Measurements from ENCODE around the gene MET.

Gene MET

DNA sequence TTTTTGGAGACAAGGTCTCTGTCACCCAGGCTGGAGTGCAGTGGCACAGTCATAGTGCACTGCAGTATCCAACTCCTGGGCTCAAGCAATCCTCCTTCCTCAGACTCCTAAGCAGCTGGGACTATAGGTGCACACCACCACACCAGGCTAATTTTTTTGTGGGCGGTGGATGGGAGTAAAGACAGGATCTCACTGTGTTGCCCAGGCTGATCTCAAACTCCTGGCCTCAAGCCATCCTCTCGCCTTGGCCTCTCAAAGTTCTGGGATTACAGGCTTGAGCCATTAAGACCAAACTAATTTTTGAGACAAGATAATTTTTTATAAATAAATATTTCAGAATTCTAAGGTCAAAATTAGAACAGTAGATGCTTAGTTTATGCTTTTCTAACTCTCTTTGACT lies 109.6 kb downstream of the MET start:
- Histone ChIP-seq H2AFZ (ENCODE audit: insufficient read depth, low read length, poor library complexity) (no peak overlapping the region), H3K27ac (ENCODE audit: low read depth, low read length) (peak overlapping the region; percentile 52), H3K4me1 (ENCODE audit: control insufficient read depth in 1 of 2, insufficient read depth in 2 of 2, low read length in 2 of 2) (peaks cover 19 to 21% of the 10 kb centered on the region in 2 experiments), H3K27me3 (ENCODE audit: insufficient read depth, low read length) (no peaks in the 10 kb centered on the region), H4K12ac (ENCODE audit: low read depth, low read length) (no peak overlapping the region), H3K4me3 (ENCODE audit: low read depth, low read length) (no peak overlapping the region), H3K9me3 (ENCODE audit: insufficient read depth, low read depth, low read length) (no peaks in the 10 kb centered on the region), H3K9ac (ENCODE audit: low read length) (no peak overlapping the region), H3K23ac (ENCODE audit: low read length) (no peak overlapping the region), H3K79me2 (ENCODE audit: control insufficient read depth, insufficient read depth, low read length, poor library complexity) (no peaks in the 10 kb centered on the region), H4K91ac (ENCODE audit: low read depth, low read length) (peak overlapping the region; percentile 61), H3K79me1 (ENCODE audit: low read length) (peaks cover 11% of the 10 kb centered on the region), H3K18ac (ENCODE audit: low read length) (peak overlapping the region; percentile 41), H2BK120ac (ENCODE audit: insufficient read depth, low read length, poor library complexity) (peak overlapping the region; percentile 41), H3K14ac (ENCODE audit: low read length) (peak overlapping the region; percentile 44), H3K4me2 (ENCODE audit: low read length) (peak overlapping the region; percentile 0), H3K4ac (ENCODE audit: low read depth, low read length) (peak overlapping the region; percentile 2), H3K36me3 (ENCODE audit: control insufficient read depth in 1 of 2, insufficient read depth in 2 of 2, low read length in 2 of 2) (peaks cover 0 to 7% of the 10 kb centered on the region in 2 experiments), H2AK5ac (ENCODE audit: low read length) (peak overlapping the region; percentile 12), H2BK12ac (ENCODE audit: low read length) (peak overlapping the region; percentile 96), H4K8ac (ENCODE audit: low read depth, low read length) (peak overlapping the region; percentile 61), H2BK5ac (ENCODE audit: low read depth, low read length, poor library complexity) (peak overlapping the region; percentile 9)
- no peak for DNase-seq
- WGBS (ENCODE audit: extremely low coverage, insufficient coverage, insufficient read length): no CpG with 5 or more reads among the region's 2 CpGs

- Histone ChIP-seq H3K4me1 (ENCODE audit: control insufficient read depth in 1 of 2, insufficient read depth in 2 of 2, low read length in 2 of 2) (peaks cover 19 to 21% of the 10 kb centered on the region in 2 experiments), H3K79me1 (ENCODE audit: low read length) (peaks cover 11% of the 10 kb centered on the region), H3K9me3 (ENCODE audit: insufficient read depth, low read depth, low read length) (no peaks in the 10 kb centered on the region), H2BK5ac (ENCODE audit: low read depth, low read length, poor library complexity) (no peak overlapping the region), H3K36me3 (ENCODE audit: control insufficient read depth in 1 of 2, insufficient read depth in 2 of 2, low read length in 2 of 2) (peaks cover 0 to 7% of the 10 kb centered on the region in 2 experiments), H3K4me2 (ENCODE audit: low read length) (no peak overlapping the region), H3K18ac (ENCODE audit: low read length) (no peak overlapping the region), H3K14ac (ENCODE audit: low read length) (no peak overlapping the region), H4K8ac (ENCODE audit: low read depth, low read length) (no peak overlapping the region), H4K12ac (ENCODE audit: low read depth, low read length) (no peak overlapping the region), H2BK12ac (ENCODE audit: low read length) (no peak overlapping the region), H2AK5ac (ENCODE audit: low read length) (no peak overlapping the region), H3K23ac (ENCODE audit: low read length) (no peak overlapping the region), H3K9ac (ENCODE audit: low read length) (no peak overlapping the region), H3K4ac (ENCODE audit: low read depth, low read length) (no peak overlapping the region), H3K4me3 (ENCODE audit: low read depth, low read length) (no peak overlapping the region), H3K27me3 (ENCODE audit: insufficient read depth, low read length) (no peaks in the 10 kb centered on the region), H2AFZ (ENCODE audit: insufficient read depth, low read length, poor library complexity) (no peak overlapping the region), H3K79me2 (ENCODE audit: control insufficient read depth, insufficient read depth, low read length, poor library complexity) (no peaks in the 10 kb centered on the region), H2BK120ac (ENCODE audit: insufficient read depth, low read length, poor library complexity) (no peak overlapping the region), H4K91ac (ENCODE audit: low read depth, low read length) (no peak overlapping the region), H3K27ac (ENCODE audit: low read depth, low read length) (peak overlapping the region; percentile 17)
- no CpG with 5 or more reads among the region's 1 CpG for WGBS (ENCODE audit: extremely low coverage, insufficient coverage, insufficient read length)
- peak; percentile 56 to 71 for DNase-seq
Observed at GRCh38 chr7:116782177-116782711, 110.2 kb downstream of the MET start.

GRCh38 chr7:116783666-116784318 lies 111.8 kb downstream of the MET start:
- H3K9me3 ChIP-seq (ENCODE audit: insufficient read depth, low read depth, low read length): no peaks in the 10 kb centered on the region
- no peak overlapping the region for H4K91ac ChIP-seq (ENCODE audit: low read depth, low read length)
- no peak overlapping the region for H3K27ac ChIP-seq (ENCODE audit: low read depth, low read length)
- no peak overlapping the region for H3K4me2 ChIP-seq (ENCODE audit: low read length)
- H2BK5ac ChIP-seq (ENCODE audit: low read depth, low read length, poor library complexity): no peak overlapping the region
- H3K27me3 ChIP-seq (ENCODE audit: insufficient read depth, low read length): no peaks in the 10 kb centered on the region
- H3K9ac ChIP-seq (ENCODE audit: low read length): no peak overlapping the region
- peaks cover 11% of the 10 kb centered on the region for H3K79me1 ChIP-seq (ENCODE audit: low read length)
- WGBS (ENCODE audit: extremely low coverage, insufficient coverage, insufficient read length): no CpG with 5 or more reads among the region's 4 CpGs
- H3K14ac ChIP-seq (ENCODE audit: low read length): no peak overlapping the region
- H3K4me1 ChIP-seq (ENCODE audit: control insufficient read depth in 1 of 2, insufficient read depth in 2 of 2, low read length in 2 of 2): peaks cover 19 to 21% of the 10 kb centered on the region in 2 experiments
- no peak overlapping the region for H2AK5ac ChIP-seq (ENCODE audit: low read length)
- H3K79me2 ChIP-seq (ENCODE audit: control insufficient read depth, insufficient read depth, low read length, poor library complexity): no peaks in the 10 kb centered on the region
- no peak overlapping the region for H3K23ac ChIP-seq (ENCODE audit: low read length)
- no peak overlapping the region for H3K18ac ChIP-seq (ENCODE audit: low read length)
- peaks cover 0 to 7% of the 10 kb centered on the region in 2 experiments for H3K36me3 ChIP-seq (ENCODE audit: control insufficient read depth in 1 of 2, insufficient read depth in 2 of 2, low read length in 2 of 2)
- peak; percentile 99 to 100 for DNase-seq
- H3K4ac ChIP-seq (ENCODE audit: low read depth, low read length): no peak overlapping the region
- H2BK12ac ChIP-seq (ENCODE audit: low read length): no peak overlapping the region
- H4K8ac ChIP-seq (ENCODE audit: low read depth, low read length): no peak overlapping the region
- no peak overlapping the region for H2BK120ac ChIP-seq (ENCODE audit: insufficient read depth, low read length, poor library complexity)
- no peak overlapping the region for H4K12ac ChIP-seq (ENCODE audit: low read depth, low read length)
- H2AFZ ChIP-seq (ENCODE audit: insufficient read depth, low read length, poor library complexity): no peak overlapping the region
- no peak overlapping the region for H3K4me3 ChIP-seq (ENCODE audit: low read depth, low read length)

GRCh38 chr7:116784647-116785046 lies 112.7 kb downstream of the MET start:
- no peaks in the 10 kb centered on the region for H3K9me3 ChIP-seq (ENCODE audit: insufficient read depth, low read depth, low read length)
- H3K79me2 ChIP-seq (ENCODE audit: control insufficient read depth, insufficient read depth, low read length, poor library complexity): no peaks in the 10 kb centered on the region
- peak overlapping the region; percentile 70 for H4K91ac ChIP-seq (ENCODE audit: low read depth, low read length)
- peak overlapping the region; percentile 38 for H3K18ac ChIP-seq (ENCODE audit: low read length)
- peak overlapping the region; percentile 14 for H4K8ac ChIP-seq (ENCODE audit: low read depth, low read length)
- WGBS (ENCODE audit: extremely low coverage, insufficient coverage, insufficient read length): no CpG with 5 or more reads among the region's 6 CpGs
- no peak overlapping the region for H3K9ac ChIP-seq (ENCODE audit: low read length)
- no peak overlapping the region for H3K4me2 ChIP-seq (ENCODE audit: low read length)
- H3K14ac ChIP-seq (ENCODE audit: low read length): peak overlapping the region; percentile 55
- H3K79me1 ChIP-seq (ENCODE audit: low read length): peaks cover 11% of the 10 kb centered on the region
- H2AFZ ChIP-seq (ENCODE audit: insufficient read depth, low read length, poor library complexity): no peak overlapping the region
- peaks cover 19 to 21% of the 10 kb centered on the region in 2 experiments for H3K4me1 ChIP-seq (ENCODE audit: control insufficient read depth in 1 of 2, insufficient read depth in 2 of 2, low read length in 2 of 2)
- DNase-seq: no peak
- peak overlapping the region; percentile 44 for H2BK5ac ChIP-seq (ENCODE audit: low read depth, low read length, poor library complexity)
- H3K23ac ChIP-seq (ENCODE audit: low read length): no peak overlapping the region
- H2AK5ac ChIP-seq (ENCODE audit: low read length): peak overlapping the region; percentile 21
- no peak overlapping the region for H4K12ac ChIP-seq (ENCODE audit: low read depth, low read length)
- H3K27ac ChIP-seq (ENCODE audit: low read depth, low read length): no peak overlapping the region
- H3K36me3 ChIP-seq (ENCODE audit: control insufficient read depth in 1 of 2, insufficient read depth in 2 of 2, low read length in 2 of 2): peaks cover 0 to 2% of the 10 kb centered on the region in 2 experiments
- H3K4ac ChIP-seq (ENCODE audit: low read depth, low read length): no peak overlapping the region
- peak overlapping the region; percentile 54 for H2BK120ac ChIP-seq (ENCODE audit: insufficient read depth, low read length, poor library complexity)
- H3K4me3 ChIP-seq (ENCODE audit: low read depth, low read length): no peak overlapping the region
- H3K27me3 ChIP-seq (ENCODE audit: insufficient read depth, low read length): no peaks in the 10 kb centered on the region
- H2BK12ac ChIP-seq (ENCODE audit: low read length): peak overlapping the region; percentile 87
